Left ventricle myocardium inferior (tissue), 1 donor: Measurements from ENCODE around the gene SGF29. TPM values are rescaled to one million over a fixed set of nuclear protein-coding genes. Genes with fewer than 3 reads are reported as not detected.

Experiments used
- DNase-seq: peaks from one replicate; pipeline ENCODE4 v3.0.0-alpha.2; 2020
- H3K27ac ChIP-seq: fragments of 200-600 bp; replicated peaks from 2 replicates; pipeline ENCODE4 v1.8.0; 2021
- H3K27me3 ChIP-seq: fragments of 200-600 bp; 2 replicates; pipeline ENCODE4 v1.8.0; 2021; ENCODE audit warnings: low read depth
- H3K36me3 ChIP-seq: fragments of 200-600 bp; 2 replicates; pipeline ENCODE4 v1.8.0; 2021
- H3K4me1 ChIP-seq: fragments of 200-600 bp; 2 replicates; pipeline ENCODE4 v1.8.0; 2021
- H3K4me3 ChIP-seq: fragments of 200-600 bp; 2 replicates; pipeline ENCODE4 v1.8.0; 2021; ENCODE audit warnings: mild to moderate bottlenecking, moderate library complexity
- H3K9me3 ChIP-seq: fragments of 200-600 bp; replicated peaks from 2 replicates; pipeline ENCODE4 v1.8.0; 2021
- intact Hi-C: fragments of 100-400 bp; cut with micrococcal nuclease; formaldehyde crosslinking; loops from one replicate; pipeline ENCODE4 v1.11.0; 2022
- total RNA-seq: library from RNA; stranded (reverse); fragmentation: NEBNext Ultra II Directional; extraction: Animal tissue kit (Norgen Biotek cat#: 25700); gene quantifications from one replicate; pipeline ENCODE4 v1.2.1, GENCODE V29; 2021
- TF ChIP-seq, protein P1 (sequence below): fragments of 200-600 bp; IDR thresholded peaks from 2 replicates; pipeline ENCODE4 v1.8.0; 2021; ENCODE audit warnings: antibody characterized with exemption, mild to moderate bottlenecking, borderline replicate concordance
- donor health status: DM: no; HTN: yes; CAD: no; lungs with severe emphysema.

The SGF29 gene
- total RNA-seq, 1 donor from 2014 or later = 16.5 TPM

DNA sequence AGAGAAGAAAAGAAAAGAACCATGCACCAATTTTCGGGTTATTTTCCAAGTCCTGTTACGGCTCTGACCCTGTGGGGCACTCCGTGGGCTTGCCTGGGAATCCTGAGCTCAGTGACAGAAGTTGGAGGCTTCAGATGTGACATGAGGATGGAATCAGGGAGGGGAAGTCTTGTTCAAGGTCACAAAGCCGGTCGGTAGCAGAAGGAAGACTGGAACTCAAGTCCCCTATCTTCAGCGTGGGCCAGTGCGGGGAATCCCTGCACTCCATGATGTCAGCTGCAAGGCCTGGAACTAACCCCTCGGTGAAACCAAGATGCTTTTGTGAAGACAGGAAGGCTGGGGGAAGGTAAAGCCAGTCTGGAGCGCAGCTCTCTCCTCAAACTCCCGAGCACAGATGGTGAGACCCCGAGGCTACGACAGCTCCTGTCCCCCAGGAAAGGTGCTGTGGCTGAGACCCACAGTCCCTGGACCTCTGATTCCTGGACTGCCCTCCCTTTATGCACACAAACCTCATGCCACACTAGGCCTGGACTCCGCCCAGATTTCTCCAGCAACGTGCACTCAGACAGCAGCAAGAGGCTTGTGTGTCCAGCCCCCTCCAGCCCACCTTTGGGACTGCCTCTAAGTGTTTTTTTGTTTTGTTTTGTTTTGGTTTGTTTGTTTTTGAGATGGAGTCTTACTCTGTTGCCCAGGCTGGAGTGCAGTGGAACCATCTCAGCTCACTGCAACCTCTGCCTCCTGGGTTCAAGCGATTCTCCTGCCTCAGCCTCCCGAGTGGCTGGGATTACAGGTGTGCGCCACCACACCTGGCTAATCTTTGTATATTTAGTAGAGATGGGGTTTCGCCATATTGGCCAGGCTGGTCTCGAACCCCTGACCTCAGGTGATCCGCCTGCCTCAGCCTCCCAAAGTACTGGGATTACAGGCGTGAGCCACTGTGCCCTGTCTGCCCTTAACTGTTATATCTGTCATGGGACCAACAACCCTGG lies 41.6 kb upstream of the SGF29 start:
- H3K36me3 ChIP-seq = no peaks in the 10 kb centered on the region
- TF ChIP-seq, protein P1, sequence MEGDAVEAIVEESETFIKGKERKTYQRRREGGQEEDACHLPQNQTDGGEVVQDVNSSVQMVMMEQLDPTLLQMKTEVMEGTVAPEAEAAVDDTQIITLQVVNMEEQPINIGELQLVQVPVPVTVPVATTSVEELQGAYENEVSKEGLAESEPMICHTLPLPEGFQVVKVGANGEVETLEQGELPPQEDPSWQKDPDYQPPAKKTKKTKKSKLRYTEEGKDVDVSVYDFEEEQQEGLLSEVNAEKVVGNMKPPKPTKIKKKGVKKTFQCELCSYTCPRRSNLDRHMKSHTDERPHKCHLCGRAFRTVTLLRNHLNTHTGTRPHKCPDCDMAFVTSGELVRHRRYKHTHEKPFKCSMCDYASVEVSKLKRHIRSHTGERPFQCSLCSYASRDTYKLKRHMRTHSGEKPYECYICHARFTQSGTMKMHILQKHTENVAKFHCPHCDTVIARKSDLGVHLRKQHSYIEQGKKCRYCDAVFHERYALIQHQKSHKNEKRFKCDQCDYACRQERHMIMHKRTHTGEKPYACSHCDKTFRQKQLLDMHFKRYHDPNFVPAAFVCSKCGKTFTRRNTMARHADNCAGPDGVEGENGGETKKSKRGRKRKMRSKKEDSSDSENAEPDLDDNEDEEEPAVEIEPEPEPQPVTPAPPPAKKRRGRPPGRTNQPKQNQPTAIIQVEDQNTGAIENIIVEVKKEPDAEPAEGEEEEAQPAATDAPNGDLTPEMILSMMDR = no peak
- no peaks in the 10 kb centered on the region for H3K9me3 ChIP-seq
- DNase-seq = no peak
- H3K4me1 ChIP-seq = no peaks in the 10 kb centered on the region
- no peak overlapping the region for H3K4me3 ChIP-seq
- peaks cover 17% of the 10 kb centered on the region for H3K27me3 ChIP-seq
- intact Hi-C loops = no loop called here
- no peak overlapping the region for H3K27ac ChIP-seq

DNA sequence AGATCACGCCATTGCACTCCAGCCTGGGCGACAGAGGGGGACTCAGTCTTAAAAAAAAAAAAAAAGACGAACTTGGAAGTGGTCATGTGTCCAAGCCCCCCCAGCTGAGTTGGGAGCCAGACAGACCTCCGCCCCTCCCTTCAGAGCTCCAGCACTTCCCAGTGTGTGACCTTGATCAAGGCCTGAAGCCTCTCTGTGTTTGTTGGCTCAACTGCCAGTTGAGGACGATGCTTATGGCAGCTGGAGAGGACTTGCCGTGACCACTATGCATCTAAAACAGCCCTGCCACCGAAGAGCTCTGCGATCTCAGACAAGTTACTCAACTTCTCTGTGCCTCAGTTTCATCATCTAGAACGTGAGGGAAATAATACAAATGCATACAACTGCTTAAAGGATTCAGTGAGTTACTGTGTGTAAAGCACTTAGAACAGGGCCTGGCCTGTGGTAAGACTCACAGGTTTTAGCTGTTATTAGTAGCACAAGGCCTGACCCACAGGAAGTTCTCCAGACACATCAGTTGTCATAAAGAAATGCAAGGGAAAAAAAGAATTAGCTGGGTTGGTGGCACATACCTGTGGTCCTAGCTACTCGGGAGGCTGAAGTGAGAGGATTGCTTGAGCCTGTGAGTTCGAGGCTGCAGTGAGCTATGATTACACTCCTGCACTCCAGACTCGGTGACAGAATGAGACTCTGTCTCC lies 40.1 kb upstream of the SGF29 start:
- Histone ChIP-seq H3K27ac (no peak overlapping the region), H3K9me3 (no peaks in the 10 kb centered on the region), H3K4me1 (no peaks in the 10 kb centered on the region), H3K27me3 (peaks cover 1% of the 10 kb centered on the region), H3K4me3 (no peak overlapping the region), H3K36me3 (no peaks in the 10 kb centered on the region)
- TF ChIP-seq, protein P1 = no peak
- intact Hi-C loops = no loop called here
- DNase-seq = no peak

DNA sequence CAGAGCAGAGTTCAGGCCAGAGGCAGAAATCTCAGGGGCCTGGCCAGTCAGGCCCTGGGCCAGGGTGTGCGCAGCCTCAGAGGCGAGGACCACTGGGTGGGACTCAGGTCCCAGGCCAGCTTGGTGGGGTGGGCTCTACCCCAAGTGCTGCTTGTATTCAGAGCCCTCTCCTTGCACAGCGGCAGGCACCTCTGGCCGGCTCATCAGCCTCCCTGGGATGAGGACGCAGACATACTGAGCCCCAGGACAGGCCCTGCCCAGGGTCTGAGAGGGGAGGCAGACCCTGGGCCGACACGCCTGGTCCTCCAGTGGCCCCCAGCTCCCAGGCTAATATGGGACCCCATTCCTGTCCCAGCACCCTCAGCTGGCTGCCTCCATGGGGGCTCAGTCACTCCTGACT lies 39.5 kb upstream of the SGF29 start:
- Histone ChIP-seq H3K9me3 (no peaks in the 10 kb centered on the region), H3K4me3 (no peak overlapping the region), H3K27me3 (no peaks in the 10 kb centered on the region), H3K36me3 (no peaks in the 10 kb centered on the region), H3K27ac (no peak overlapping the region), H3K4me1 (no peaks in the 10 kb centered on the region)
- intact Hi-C loops = no loop called here
- TF ChIP-seq, protein P1 = no peak
- DNase-seq = no peak

DNA sequence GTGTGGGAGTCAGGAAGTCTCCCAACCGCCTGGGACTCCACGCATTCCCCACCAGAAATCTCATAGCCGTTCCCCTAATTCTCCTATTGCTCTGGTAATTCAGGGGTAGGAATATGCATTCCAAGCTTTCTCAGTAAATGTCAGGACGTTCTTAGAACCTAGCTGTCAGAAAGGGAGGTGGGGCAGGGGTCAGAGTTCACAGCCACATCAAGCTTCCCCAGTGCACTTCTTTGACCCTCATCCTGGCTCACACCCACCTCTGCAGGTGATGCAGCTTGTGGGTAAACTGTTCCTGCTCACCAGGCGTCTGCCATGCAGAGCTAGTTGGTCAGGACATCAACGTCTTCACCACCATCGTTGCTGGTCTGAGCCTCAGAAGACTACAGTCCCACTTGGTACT lies 33.0 kb upstream of the SGF29 start:
- H3K9me3 ChIP-seq = no peaks in the 10 kb centered on the region
- H3K36me3 ChIP-seq = no peaks in the 10 kb centered on the region
- TF ChIP-seq, protein P1 = no peak
- H3K27ac ChIP-seq = no peak overlapping the region
- DNase-seq = no peak
- no peaks in the 10 kb centered on the region for H3K27me3 ChIP-seq
- intact Hi-C loops = no loop called here
- peaks cover 6% of the 10 kb centered on the region for H3K4me1 ChIP-seq
- H3K4me3 ChIP-seq = no peak overlapping the region

DNA sequence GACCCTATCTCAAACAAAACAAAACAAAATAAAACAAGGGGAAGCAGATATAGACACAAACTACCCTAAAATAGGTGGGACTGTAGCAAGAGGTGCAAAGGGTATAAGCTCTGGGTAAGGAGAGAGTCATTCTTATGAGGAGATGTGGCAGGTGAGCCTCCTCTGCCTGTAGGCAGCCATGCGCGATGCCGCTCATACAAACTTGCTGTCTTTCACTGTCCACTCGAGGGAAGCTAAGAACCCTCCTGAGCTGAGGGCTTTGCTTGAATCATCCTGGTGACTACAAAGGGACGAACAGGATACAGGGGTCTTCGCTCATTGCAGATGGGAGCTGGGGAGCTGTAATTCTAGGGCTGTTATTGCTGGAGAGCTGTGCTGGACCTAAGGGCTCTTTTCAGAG lies 32.3 kb upstream of the SGF29 start:
- no peak overlapping the region for H3K4me3 ChIP-seq
- intact Hi-C loops = no loop called here
- H3K9me3 ChIP-seq = no peaks in the 10 kb centered on the region
- no peaks in the 10 kb centered on the region for H3K27me3 ChIP-seq
- DNase-seq = no peak
- H3K4me1 ChIP-seq = peaks cover 6% of the 10 kb centered on the region
- H3K36me3 ChIP-seq = no peaks in the 10 kb centered on the region
- TF ChIP-seq, protein P1 = no peak
- no peak overlapping the region for H3K27ac ChIP-seq
